ENCODE results near the gene NGEF. TPM values are rescaled to one million over a fixed set of nuclear protein-coding genes. Genes with fewer than 3 reads are reported as not detected.

Gene NGEF
- total RNA-seq, 2 donors from 2014 or later: not detected

DNA sequence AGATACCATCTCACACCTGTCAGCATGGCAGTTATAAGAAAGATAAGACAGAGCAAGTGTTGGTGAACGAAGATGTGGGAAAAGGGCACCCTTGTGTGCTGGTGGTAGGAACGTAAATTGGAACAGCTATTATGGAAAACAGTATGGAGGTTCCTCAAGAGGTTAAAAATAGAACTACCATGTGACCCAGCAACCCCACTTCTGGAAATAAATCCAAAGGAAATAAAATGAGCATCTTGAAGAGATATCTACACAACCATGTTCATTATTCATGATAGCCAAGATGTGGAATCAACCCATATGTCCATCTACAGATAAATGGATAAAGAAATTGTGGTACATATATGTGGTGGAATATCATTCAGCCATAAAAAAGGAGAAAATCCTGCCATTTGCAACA, 26.9 kb downstream of the NGEF start:
- Mint-ChIP-seq H3K9me3 (peaks cover 4% of the 10 kb centered on the region), H3K27ac (no peak overlapping the region), H3K36me3 (no peaks in the 10 kb centered on the region), H3K4me3 (no peak overlapping the region), H3K4me1 (ENCODE audit: low read depth in 2 of 2) (no peaks in the 10 kb centered on the region), H3K27me3 (peaks cover 25 to 33% of the 10 kb centered on the region in 2 donors)
- no peak for ATAC-seq
- DNase-seq (ENCODE audit: low spot score): no peak

DNA sequence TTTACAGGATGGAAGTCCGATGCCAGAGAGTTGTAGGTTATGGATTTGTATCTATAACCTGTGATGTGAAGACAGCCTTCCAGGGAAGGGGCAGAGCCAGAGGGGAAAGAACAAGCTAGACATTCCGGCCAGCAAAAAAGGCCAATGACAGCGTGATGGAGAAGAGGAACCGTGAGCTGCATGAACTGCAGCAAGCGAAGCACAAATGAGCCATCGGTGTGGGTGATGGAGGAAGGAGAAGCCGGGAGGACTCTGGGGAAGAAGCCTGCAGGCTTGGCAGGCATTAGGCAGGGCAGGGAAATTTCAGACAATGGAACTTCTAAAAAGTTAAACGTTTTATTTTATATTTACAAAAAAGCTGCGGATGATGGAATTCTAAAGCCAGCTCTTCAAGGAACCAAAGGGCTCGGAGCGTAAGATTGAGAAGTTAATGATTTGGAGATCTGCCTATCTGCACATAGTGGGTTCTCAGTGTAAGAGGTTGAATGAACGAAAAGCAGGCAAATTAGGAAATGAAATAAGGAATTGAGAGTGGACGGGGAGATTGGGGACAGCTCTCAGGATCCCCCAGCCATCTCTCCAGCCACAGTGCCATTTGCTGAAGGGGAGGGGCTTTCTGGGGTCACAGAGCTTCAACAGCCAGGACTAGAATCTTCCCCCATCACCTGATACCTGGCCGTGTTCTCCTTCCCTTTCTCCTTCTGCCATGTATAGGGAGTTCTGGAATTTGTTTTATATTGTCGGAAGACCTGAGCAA, 28.4 kb downstream of the NGEF start:
- Mint-ChIP-seq H3K4me1 (ENCODE audit: low read depth in 2 of 2) (peaks cover 0 to 5% of the 10 kb centered on the region in 2 donors), H3K36me3 (no peaks in the 10 kb centered on the region), H3K4me3 (no peak overlapping the region)

DNA sequence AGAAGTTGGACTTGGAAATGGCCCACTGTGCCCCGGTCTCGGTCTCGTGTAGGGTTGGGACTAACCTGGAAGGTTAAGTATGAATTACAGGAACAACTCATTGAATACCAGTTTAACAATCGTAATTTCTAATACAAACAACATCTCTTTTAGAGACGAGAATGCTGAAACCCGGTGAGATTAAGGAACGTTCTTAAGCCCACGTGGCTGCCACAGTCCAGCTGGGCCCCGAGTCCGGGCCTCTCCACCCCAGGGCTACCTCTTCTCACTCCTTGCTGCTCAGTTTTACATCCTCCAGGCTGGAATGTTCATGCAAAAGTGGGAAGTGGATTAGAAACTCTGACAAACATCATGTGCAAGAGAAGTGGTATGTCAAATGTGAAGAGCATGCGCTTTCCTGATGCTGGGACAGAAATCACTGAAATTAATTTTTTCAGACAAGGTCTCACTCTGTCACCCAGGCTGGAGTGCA, 29.4 kb downstream of the NGEF start:
- no peak overlapping the region for H3K27ac Mint-ChIP-seq
- no peak for ATAC-seq
- no peak overlapping the region for H3K4me3 Mint-ChIP-seq
- H3K4me1 Mint-ChIP-seq (ENCODE audit: low read depth in 2 of 2): peaks cover 0 to 6% of the 10 kb centered on the region in 2 donors
- DNase-seq (ENCODE audit: low spot score): no peak
- peaks cover 21 to 25% of the 10 kb centered on the region in 2 donors for H3K27me3 Mint-ChIP-seq
- no peaks in the 10 kb centered on the region for H3K36me3 Mint-ChIP-seq
- H3K9me3 Mint-ChIP-seq: peaks cover 4% of the 10 kb centered on the region

More for the DNA sequence above, 28.4 kb downstream of the NGEF start:
- peaks cover 21 to 33% of the 10 kb centered on the region in 2 donors for H3K27me3 Mint-ChIP-seq
- no peak for ATAC-seq
- no peak overlapping the region for H3K27ac Mint-ChIP-seq
- no peak for DNase-seq (ENCODE audit: low spot score)
- peaks cover 4% of the 10 kb centered on the region for H3K9me3 Mint-ChIP-seq

DNA sequence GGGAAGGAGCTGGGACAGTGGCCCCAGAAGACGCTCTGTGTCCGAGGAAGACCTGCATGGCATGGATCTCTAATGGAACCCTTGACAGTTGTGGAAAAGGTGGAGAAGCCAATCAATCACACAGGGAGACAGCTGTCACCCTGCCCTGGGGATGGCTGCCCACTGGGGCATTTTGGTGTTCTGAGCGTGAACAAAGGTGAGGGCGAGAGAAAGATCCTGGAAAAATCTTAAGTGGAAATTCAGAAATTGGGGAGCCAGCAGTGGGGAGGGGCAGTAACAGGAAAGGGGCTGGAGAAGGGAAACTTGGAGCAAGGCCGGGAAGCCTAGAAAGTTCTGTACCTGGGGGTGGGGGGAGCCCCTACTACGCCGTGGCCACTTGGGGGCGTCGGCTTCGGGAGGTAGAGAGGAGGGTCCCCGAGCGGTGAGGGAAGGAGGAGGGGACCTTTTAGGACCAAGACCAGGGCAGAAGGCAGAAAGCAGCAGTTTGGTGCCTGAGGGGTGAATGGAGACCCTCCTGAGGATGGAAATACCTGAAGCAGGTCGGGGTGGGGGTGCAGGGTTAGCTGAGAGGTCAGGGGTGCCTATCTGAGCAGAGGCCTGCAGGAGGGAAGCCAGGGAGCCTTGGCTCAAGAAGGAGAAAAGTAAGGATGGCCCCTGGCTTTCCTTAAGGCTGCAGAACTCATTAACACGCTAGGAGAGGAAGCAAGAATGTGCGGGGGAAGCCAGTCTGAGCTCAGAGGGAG, 30.0 kb downstream of the NGEF start:
- ATAC-seq: no peak
- H3K4me3 Mint-ChIP-seq: no peak overlapping the region
- no peaks in the 10 kb centered on the region for H3K36me3 Mint-ChIP-seq
- peaks cover 19 to 21% of the 10 kb centered on the region in 2 donors for H3K27me3 Mint-ChIP-seq
- no peak for DNase-seq (ENCODE audit: low spot score)
- peaks cover 0 to 6% of the 10 kb centered on the region in 2 donors for H3K4me1 Mint-ChIP-seq (ENCODE audit: low read depth in 2 of 2)
- H3K9me3 Mint-ChIP-seq: peaks cover 4% of the 10 kb centered on the region
- H3K27ac Mint-ChIP-seq: no peak overlapping the region

DNA sequence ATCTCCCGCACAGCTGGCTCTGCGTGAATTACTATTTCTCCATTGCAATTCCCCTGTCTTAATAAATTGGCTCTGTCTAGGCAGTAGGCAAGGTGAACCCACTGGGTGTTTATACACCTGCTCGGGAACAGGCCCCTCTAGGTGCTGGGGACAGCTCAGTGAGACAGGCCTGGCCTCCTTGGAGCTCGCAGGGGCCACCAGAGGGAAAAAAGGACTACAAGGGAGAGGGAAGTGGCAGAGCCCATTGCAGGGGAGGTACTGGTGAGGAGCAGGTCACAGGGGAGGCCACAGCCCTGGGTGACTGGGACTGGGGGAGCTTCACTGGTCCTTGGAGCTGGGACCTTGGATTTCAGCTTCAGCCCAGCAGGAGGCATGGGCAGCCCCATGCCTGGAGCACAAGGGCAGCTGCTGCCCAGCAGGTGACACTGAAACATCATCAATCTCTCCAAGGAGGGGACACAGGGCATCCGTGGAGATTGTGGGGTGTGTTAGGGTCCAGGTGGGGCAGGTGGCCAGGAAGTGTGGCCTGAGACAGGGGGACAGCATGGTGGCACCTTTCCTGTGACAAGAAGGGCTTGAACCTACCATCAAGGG, 31.2 kb downstream of the NGEF start:
- H3K9me3 Mint-ChIP-seq: peaks cover 4% of the 10 kb centered on the region
- peaks cover 0 to 6% of the 10 kb centered on the region in 2 donors for H3K4me1 Mint-ChIP-seq (ENCODE audit: low read depth in 2 of 2)
- no peak for ATAC-seq
- no peak for DNase-seq (ENCODE audit: low spot score)
- peaks cover 17 to 21% of the 10 kb centered on the region in 2 donors for H3K27me3 Mint-ChIP-seq
- no peak overlapping the region for H3K4me3 Mint-ChIP-seq
- H3K36me3 Mint-ChIP-seq: no peaks in the 10 kb centered on the region
- no peak overlapping the region for H3K27ac Mint-ChIP-seq

DNA sequence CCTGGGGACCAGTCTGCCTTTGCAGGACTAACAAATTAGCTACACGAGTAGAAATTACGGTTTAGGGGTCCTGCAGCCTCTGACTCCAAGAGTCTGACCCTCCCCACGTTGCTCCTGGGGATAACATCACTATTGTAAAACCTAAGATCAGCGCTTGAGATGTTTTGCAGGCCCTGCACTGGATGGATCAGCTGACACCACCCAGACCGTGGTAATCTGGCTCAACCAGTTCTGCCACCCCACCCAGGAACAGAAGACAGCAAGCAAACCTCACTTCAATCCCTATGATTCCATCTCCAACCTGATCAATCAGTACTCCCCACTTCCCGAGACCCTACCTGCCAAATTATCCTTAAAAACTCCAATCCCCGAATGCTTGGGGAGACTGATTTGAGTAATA, 31.7 kb downstream of the NGEF start:
- Mint-ChIP-seq H3K4me3 (no peak overlapping the region), H3K27me3 (peaks cover 16 to 18% of the 10 kb centered on the region in 2 donors), H3K36me3 (no peaks in the 10 kb centered on the region), H3K9me3 (peaks cover 4% of the 10 kb centered on the region), H3K27ac (no peak overlapping the region), H3K4me1 (ENCODE audit: low read depth in 2 of 2) (peaks cover 0 to 6% of the 10 kb centered on the region in 2 donors)
- DNase-seq (ENCODE audit: low spot score) (no peak), ATAC-seq (no peak)

DNA sequence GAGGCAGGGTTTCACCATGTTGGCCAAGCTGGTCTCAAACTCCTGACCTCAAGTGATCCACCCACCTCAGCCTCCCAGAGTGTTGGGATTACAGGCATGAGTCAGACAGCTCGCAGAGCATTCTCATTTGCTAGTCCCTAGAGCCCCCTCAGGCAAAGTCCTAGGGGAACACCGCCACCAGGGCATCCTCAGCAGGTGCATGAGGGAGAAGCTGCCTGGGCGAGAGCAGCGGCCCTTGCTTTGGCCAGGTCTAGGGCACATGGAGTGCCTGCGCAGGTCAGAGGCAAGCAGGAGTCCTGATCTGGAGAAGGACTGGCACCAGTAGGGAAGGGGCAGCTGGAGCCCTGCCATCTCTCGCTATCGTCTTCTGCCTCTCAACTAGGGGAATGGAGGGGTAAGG, 32.4 kb downstream of the NGEF start:
- Mint-ChIP-seq H3K27me3 (peaks cover 11% of the 10 kb centered on the region in 2 donors), H3K36me3 (no peaks in the 10 kb centered on the region), H3K4me1 (ENCODE audit: low read depth in 2 of 2) (peaks cover 0 to 6% of the 10 kb centered on the region in 2 donors), H3K27ac (no peak overlapping the region), H3K9me3 (no peaks in the 10 kb centered on the region), H3K4me3 (no peak overlapping the region)
- DNase-seq (ENCODE audit: low spot score) (no peak), ATAC-seq (no peak)

DNA sequence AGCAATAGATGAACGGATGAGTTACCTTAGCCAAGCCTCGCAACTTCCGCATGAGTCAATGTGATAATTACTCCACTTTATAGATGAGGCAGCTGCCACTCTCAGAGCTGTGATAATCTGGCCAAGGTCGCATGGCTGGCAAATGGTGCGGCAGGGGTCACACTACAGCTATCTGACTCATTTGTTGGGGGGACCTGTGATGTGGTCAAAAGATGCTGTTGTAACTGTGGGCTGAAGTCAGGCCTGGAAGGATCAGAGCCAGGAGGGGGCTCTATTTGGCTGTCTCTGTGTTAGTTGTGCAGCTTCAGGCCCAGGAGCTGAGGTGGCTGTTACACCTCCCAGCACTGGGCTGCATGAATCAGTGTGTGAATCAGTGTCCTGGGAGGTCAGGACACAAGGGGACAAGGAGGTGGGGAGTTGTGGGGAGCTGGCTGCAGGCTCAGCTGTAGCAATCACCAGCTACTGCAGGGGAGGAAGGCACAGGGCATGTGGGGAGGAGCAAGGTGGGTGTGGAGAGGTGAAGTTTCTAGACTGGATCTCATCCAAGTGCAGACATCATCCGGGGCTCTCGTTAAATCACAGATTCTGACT, 33.1 kb downstream of the NGEF start:
- Mint-ChIP-seq H3K4me1 (ENCODE audit: low read depth in 2 of 2) (peaks cover 0 to 6% of the 10 kb centered on the region in 2 donors), H3K27ac (peak overlapping the region in 1 of 2 donors; percentile 17), H3K36me3 (no peaks in the 10 kb centered on the region), H3K27me3 (peaks cover 10 to 11% of the 10 kb centered on the region in 2 donors), H3K9me3 (no peaks in the 10 kb centered on the region), H3K4me3 (no peak overlapping the region)
- peak in 1 of 2 donors; percentile 62 for ATAC-seq
- no peak for DNase-seq (ENCODE audit: low spot score)

DNA sequence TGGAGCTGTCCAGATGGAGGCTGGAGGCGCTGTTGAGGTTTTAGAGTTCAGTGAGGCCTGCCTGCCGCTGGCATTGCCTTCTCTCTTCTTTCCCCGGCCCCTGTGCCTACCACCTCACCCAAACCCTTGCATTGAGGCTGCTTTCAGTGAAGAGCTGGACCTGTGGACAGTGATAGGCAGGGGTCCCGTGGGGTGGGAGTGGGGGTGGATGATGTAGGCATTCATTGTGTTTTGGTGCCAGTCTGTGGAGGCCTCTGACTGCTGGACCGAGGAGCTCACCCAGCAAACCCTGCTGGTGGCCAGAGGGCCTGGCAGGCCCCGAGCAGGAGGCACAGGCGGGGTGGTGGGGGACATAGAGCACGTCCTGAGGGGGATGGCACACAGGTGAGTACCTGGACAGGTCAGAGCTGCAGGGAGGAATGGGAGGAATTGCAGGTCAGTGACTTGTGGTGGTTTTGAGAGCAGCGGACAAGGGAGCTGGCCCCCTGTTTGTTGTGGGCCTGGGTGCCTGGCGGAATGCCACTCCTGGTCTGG, 35.6 kb downstream of the NGEF start:
- ATAC-seq (no peak), DNase-seq (ENCODE audit: low spot score) (no peak)
- H3K27ac Mint-ChIP-seq: no peak overlapping the region
- H3K9me3 Mint-ChIP-seq: no peaks in the 10 kb centered on the region
- peaks cover 0 to 6% of the 10 kb centered on the region in 2 donors for H3K4me1 Mint-ChIP-seq (ENCODE audit: low read depth in 2 of 2)
- no peaks in the 10 kb centered on the region for H3K36me3 Mint-ChIP-seq
- no peak overlapping the region for H3K4me3 Mint-ChIP-seq
- peaks cover 2 to 11% of the 10 kb centered on the region in 2 donors for H3K27me3 Mint-ChIP-seq

DNA sequence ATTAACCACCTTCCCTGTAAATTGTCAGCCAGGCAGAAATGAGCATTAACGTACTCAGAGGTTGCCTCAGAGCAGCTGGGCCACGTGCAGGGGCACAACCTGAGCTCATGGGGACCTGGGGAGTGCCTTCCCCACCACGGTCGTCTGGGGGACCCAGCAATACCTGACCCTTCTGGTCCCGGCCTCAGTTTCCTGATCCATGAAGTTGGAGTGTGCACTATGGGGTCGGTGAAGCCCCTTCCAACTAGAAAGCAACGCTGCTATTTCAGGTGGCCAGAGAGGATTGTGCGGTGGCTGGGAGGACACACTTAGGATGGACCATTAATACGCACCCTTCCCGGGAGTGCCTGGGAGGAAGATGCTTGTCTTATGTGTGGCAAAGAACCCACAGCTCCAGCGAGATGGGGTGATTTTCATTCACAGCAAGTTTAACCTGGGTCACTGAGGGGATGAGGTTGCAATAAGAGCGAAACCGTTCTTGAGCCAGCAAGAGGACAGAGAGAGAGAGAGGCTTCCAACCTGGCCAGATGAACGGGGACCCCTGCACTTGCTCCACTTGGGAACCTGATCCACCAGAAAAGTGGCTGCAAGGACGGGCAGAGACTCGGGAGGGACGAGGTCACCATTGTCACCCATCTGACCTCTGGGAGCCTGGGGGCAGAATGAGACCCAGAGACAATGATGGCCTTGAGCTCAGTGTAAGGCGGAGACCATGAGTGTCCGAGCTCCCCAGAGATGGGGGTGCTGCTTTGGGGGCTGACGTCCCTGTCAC, 36.2 kb downstream of the NGEF start:
- H3K9me3 Mint-ChIP-seq: no peaks in the 10 kb centered on the region
- no peaks in the 10 kb centered on the region for H3K36me3 Mint-ChIP-seq
- H3K4me3 Mint-ChIP-seq: no peak overlapping the region
- H3K27ac Mint-ChIP-seq: no peak overlapping the region
- peaks cover 0 to 6% of the 10 kb centered on the region in 2 donors for H3K4me1 Mint-ChIP-seq (ENCODE audit: low read depth in 2 of 2)
- H3K27me3 Mint-ChIP-seq: peaks cover 2 to 11% of the 10 kb centered on the region in 2 donors
- ATAC-seq (no peak), DNase-seq (ENCODE audit: low spot score) (no peak)

DNA sequence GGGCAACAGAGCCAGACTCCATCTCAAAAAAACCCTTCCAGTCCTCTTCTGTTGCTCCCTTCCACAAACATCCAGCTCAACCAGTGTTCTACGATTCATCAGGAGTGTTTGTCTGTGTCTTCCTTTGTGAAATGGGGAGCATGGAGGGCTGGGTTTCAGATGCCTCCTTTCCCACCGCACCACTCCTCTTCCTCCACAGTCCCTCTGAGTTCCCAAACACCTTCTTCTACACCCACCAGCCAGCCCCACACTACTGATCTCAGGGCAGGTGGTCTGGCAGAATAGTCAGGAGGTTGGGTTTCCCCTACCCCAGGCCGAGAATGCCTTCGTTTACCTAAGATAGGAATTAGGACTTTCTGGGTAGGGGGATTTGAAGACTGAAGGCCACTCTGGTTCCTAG, 36.9 kb downstream of the NGEF start:
- no peak overlapping the region for H3K4me3 Mint-ChIP-seq

DNA sequence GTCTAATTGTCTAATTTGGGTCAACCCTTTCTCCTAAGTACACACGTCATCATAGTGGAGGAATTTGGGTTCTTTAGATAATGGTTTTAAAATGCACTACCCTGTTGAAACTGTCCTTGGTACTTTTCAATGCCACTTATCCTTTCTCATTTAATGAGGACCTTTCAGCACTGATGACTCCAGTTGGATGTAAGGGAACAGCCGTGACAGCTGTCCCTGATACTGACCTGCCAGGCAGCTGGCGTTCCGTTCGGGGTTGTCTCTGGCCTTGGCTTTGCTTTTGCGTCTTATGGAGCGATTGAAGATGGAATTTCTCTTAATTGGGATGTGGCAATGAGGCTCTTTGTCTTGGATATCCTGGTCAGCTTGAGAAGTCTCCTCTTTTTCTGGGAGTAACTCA, 38.7 kb downstream of the NGEF start:
- DNase-seq (ENCODE audit: low spot score) (no peak), ATAC-seq (no peak)
- Mint-ChIP-seq H3K4me3 (no peak overlapping the region), H3K9me3 (no peaks in the 10 kb centered on the region), H3K4me1 (ENCODE audit: low read depth in 2 of 2) (no peaks in the 10 kb centered on the region), H3K27ac (no peak overlapping the region), H3K27me3 (peaks cover 7 to 11% of the 10 kb centered on the region in 2 donors), H3K36me3 (no peaks in the 10 kb centered on the region)

More for the DNA sequence above, 36.9 kb downstream of the NGEF start:
- Mint-ChIP-seq H3K36me3 (no peaks in the 10 kb centered on the region), H3K27me3 (peaks cover 4 to 11% of the 10 kb centered on the region in 2 donors), H3K9me3 (no peaks in the 10 kb centered on the region), H3K4me1 (ENCODE audit: low read depth in 2 of 2) (peaks cover 0 to 6% of the 10 kb centered on the region in 2 donors), H3K27ac (no peak overlapping the region)
- no peak for ATAC-seq
- no peak for DNase-seq (ENCODE audit: low spot score)

DNA sequence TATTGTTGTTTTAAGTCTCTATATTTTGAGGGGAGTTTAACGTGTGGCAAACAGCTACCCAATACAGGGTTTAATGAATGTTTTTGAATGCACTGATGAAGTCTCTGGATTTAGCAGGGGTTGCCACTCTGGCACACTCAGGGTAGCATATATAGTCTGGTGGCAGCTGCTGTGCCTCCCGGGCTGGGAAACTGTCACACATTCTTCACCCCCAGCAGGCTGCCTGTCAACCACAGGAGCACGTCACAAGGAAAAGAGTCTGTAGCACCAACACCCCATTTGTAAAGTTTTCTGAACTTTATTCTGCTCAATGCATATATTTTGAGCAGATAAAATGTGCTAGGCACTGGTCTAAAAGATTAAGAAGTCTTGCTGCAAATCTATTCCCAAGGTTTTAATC, 39.3 kb downstream of the NGEF start:
- Mint-ChIP-seq H3K27me3 (peaks cover 7 to 11% of the 10 kb centered on the region in 2 donors), H3K4me1 (ENCODE audit: low read depth in 2 of 2) (no peaks in the 10 kb centered on the region), H3K27ac (no peak overlapping the region), H3K9me3 (no peaks in the 10 kb centered on the region), H3K36me3 (no peaks in the 10 kb centered on the region), H3K4me3 (no peak overlapping the region)
- ATAC-seq: no peak
- DNase-seq (ENCODE audit: low spot score): no peak

All from natural killer cell treated with Interleukin-12 subunit alpha and Interleukin-12 subunit beta and Interleukin-15 and Interleukin-18, amount 100 ng/mL, for 72 hours (primary cell).